PC-9 (cell line): ENCODE measurements around the gene RETREG1. TPM values are rescaled to one million over a fixed set of nuclear protein-coding genes. Genes with fewer than 3 reads are reported as not detected.

Experiments used
- BruUV-seq: library from RNA; stranded (reverse); fragments of 400-500 nt; replicated peaks from 2 replicates; lab custom pipeline; 2021; lab: Mats Ljungman, UMichigan
- CTCF ChIA-PET: fragments of 300-600 bp; sonication (Branson Sonifier 250); formaldehyde crosslinking; loops from one replicate; lab custom pipeline; 2022; ENCODE audit warnings: antibody characterized with exemption; lab: Charles Lee
- POLR2A ChIA-PET: fragments of 300-600 bp; sonication (Branson Sonifier 250); formaldehyde crosslinking; loops from one replicate; lab custom pipeline; 2022; ENCODE audit warnings: antibody characterized with exemption; ENCODE audit not compliant: unreplicated experiment; lab: Charles Lee
- DNase-seq, 2 experiments: peaks; one replicate each; pipeline versions ENCODE4 v3.0.0 to v3.0.0-alpha.2; 2015 to 2022; ENCODE audit warnings: mixed read lengths in 1 of 2
- H2AFZ ChIP-seq: fragments of 200-600 bp; sonication (generic); 2 replicates; pipeline ENCODE4 v1.8.1; 2017; ENCODE audit warnings: antibody characterized with exemption
- H3F3A ChIP-seq: fragments of 200-600 bp; sonication (generic); 2 replicates; pipeline ENCODE4 v1.8.1; 2017; ENCODE audit warnings: antibody characterized with exemption, mild to moderate bottlenecking, low read depth; ENCODE audit not compliant: insufficient read depth
- H3K27ac ChIP-seq: fragments of 200-600 bp; sonication (generic); 2 replicates; pipeline ENCODE4 v1.6.1; 2016; ENCODE audit warnings: mixed run types
- H3K27me3 ChIP-seq: fragments of 200-600 bp; sonication (generic); 2 replicates; pipeline ENCODE4 v1.6.1; 2016; ENCODE audit warnings: low read depth, mixed run types; ENCODE audit not compliant: insufficient read depth
- H3K36me3 ChIP-seq: fragments of 200-600 bp; sonication (generic); 2 replicates; pipeline ENCODE4 v1.6.1; 2016; ENCODE audit warnings: low read depth, mixed run types
- H3K4me1 ChIP-seq: fragments of 200-600 bp; sonication (generic); replicated peaks from 2 replicates; pipeline ENCODE4 v1.6.1; 2016; ENCODE audit warnings: mixed run types; ENCODE audit not compliant: insufficient read depth
- H3K4me2 ChIP-seq: fragments of 200-600 bp; sonication (generic); 2 replicates; pipeline ENCODE4 v1.6.1; 2017; ENCODE audit warnings: mixed run types
- H3K4me3 ChIP-seq: fragments of 200-600 bp; sonication (generic); 2 replicates; pipeline ENCODE4 v1.6.1; 2016; ENCODE audit warnings: mixed run types
- H3K79me2 ChIP-seq: fragments of 200-600 bp; sonication (generic); 2 replicates; pipeline ENCODE4 v1.6.1; 2017; ENCODE audit warnings: low read depth, mixed run types
- H3K9me2 ChIP-seq: fragments of 200-600 bp; sonication (generic); 2 replicates; pipeline ENCODE4 v1.8.1; 2017; ENCODE audit warnings: mild to moderate bottlenecking; ENCODE audit not compliant: insufficient read depth
- H3K9me3 ChIP-seq: fragments of 200-600 bp; sonication (generic); 2 replicates; pipeline ENCODE4 v1.8.1; 2016; ENCODE audit warnings: low read depth; ENCODE audit not compliant: insufficient read depth
- H4K20me1 ChIP-seq: fragments of 200-600 bp; sonication (generic); 2 replicates; pipeline ENCODE4 v1.8.1; 2017; ENCODE audit not compliant: insufficient read depth
- EZH2 ChIP-seq: fragments of 200-600 bp; sonication (generic); IDR thresholded peaks from 2 replicates; pipeline ENCODE4 v1.8.0; 2017; ENCODE audit warnings: antibody characterized with exemption, low read depth
- intact Hi-C: fragments of 100-400 bp; cut with micrococcal nuclease; formaldehyde crosslinking; loops from one replicate; pipeline ENCODE4 v1.10.0; 2022; ENCODE audit not compliant: unreplicated experiment
- total RNA-seq: library from RNA; stranded (reverse); gene quantifications from 2 replicates; pipeline ENCODE4 v1.2.3, GENCODE V29; 2021
- TF ChIP-seq, protein P1 (sequence below): fragments of 200-600 bp; sonication (generic); conservative IDR thresholded peaks from 2 replicates; pipeline ENCODE4 v1.6.1; 2017; ENCODE audit warnings: mixed run types, antibody characterized with exemption, mild to moderate bottlenecking, moderate library complexity

The RETREG1 gene
- total RNA-seq, 1 experiment from 2014 or later, result 9.7 TPM

DNA sequence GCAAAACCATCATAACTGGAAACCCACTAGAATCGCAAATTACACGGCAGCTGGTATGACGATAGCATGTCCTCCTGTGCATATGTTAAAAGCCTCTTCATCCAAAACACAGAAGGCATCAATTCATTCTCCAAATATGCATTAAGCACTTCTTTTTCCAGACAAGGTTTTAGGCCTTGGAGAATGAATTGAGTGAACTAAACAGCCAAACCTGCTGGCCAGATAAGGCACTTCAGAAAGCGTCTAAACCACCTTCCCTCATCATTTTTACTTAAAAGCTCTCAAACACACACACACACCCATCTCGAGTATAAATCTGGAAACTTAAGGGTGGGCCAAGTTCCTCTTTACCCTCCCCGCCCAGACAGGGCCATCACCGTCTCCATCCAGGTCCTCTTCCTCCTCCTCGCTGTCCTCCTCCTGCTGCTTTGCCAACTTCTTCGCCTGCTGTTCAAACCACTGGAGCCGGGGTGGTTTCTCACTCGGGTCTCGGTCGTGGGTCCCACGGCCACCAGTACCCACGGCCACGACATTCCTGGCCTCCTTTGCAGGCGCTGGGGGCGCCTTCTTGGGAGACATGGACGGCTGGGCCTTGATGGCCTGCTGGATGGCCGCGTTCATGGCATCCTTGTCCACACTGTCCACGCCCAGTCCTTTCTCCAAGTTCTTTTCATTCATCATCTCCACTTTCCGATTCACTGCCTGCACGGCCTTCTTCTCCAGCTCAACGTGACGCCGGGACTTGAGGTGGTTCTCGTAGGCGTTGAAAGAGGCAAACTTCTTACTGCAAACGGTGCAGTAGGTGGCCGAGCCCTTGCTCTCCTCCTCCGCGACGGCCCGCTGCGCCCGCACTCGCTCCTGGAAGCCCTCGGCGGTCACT, 151.9 kb downstream of the RETREG1 start:
- Histone ChIP-seq H3K79me2 (peaks cover 67% of the 10 kb centered on the region), H3K4me1 (peaks cover 36% of the 10 kb centered on the region), H4K20me1 (peaks cover 21% of the 10 kb centered on the region), H3K36me3 (peaks cover 33% of the 10 kb centered on the region), H3K27ac (no peak overlapping the region), H2AFZ (peak overlapping the region; percentile 97), H3K4me2 (peak overlapping the region; percentile 93), H3F3A (peaks cover 8% of the 10 kb centered on the region), H3K4me3 (peak overlapping the region; percentile 93), H3K9me2 (no peaks in the 10 kb centered on the region), H3K9me3 (no peaks in the 10 kb centered on the region), H3K27me3 (no peaks in the 10 kb centered on the region)
- ChIA-PET POLR2A (interaction anchor here (0.6 kb wide), 1 partner anchor 80 kb away, joined by 3 read pairs; no protein-coding TSS in a partner anchor), CTCF (interaction anchor here (0.6 kb wide), 1 partner anchor 9 kb away, joined by 3 read pairs; no protein-coding TSS in a partner anchor)
- DNase-seq, result no peak
- TSS peak; percentile 44 for BruUV-seq
- intact Hi-C loops, result loop anchor here (1.0 to 5.0 kb wide), 2 partner anchors 87 to 737 kb away; no protein-coding TSS in a partner anchor
- TF ChIP-seq, protein P1, sequence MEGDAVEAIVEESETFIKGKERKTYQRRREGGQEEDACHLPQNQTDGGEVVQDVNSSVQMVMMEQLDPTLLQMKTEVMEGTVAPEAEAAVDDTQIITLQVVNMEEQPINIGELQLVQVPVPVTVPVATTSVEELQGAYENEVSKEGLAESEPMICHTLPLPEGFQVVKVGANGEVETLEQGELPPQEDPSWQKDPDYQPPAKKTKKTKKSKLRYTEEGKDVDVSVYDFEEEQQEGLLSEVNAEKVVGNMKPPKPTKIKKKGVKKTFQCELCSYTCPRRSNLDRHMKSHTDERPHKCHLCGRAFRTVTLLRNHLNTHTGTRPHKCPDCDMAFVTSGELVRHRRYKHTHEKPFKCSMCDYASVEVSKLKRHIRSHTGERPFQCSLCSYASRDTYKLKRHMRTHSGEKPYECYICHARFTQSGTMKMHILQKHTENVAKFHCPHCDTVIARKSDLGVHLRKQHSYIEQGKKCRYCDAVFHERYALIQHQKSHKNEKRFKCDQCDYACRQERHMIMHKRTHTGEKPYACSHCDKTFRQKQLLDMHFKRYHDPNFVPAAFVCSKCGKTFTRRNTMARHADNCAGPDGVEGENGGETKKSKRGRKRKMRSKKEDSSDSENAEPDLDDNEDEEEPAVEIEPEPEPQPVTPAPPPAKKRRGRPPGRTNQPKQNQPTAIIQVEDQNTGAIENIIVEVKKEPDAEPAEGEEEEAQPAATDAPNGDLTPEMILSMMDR, result no peak
- no peak for TF ChIP-seq EZH2

DNA sequence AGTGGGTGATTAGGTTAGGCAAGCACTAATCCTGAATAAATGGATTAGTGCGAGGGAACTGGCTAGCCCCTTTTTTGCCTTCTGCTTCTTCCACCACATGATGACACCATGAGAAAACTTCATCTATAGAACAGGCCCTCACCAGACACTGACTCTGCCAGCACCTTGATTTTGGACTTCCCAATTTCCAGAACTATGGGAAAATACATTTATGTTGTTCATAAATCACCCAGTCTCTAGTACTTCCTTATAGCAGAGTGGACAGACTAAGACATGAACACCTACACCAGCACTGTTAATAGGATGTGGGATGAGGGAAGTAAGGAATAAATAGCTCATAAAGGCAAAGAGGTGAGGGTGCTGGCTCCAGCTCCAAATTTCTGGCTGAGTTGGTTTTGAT, 152.6 kb downstream of the RETREG1 start:
- H3K79me2 ChIP-seq, result peaks cover 67% of the 10 kb centered on the region
- no peak for DNase-seq
- no TSS peak for BruUV-seq

DNA sequence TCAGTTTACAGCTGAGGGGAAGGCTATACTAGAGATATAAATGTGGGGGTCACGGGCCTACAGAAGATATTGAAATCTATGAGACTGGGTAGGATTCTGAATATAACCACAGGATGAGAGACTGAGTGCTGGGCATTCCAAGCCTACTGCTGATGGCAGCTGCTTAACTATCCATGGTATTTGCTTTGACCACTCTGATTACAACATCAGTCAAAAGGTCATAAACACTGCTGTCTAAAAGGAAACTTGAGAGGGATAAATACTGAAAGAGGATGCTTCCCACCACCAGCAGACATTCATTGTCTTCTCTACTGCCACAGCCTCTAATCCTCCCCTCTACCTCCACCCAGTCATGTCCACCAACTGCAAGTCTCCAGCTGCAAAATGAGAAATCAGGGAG, 155.0 kb downstream of the RETREG1 start:
- Histone ChIP-seq H3K27ac (no peak overlapping the region), H3K9me3 (no peaks in the 10 kb centered on the region), H3F3A (peaks cover 12% of the 10 kb centered on the region), H3K27me3 (no peaks in the 10 kb centered on the region), H3K4me3 (no peak overlapping the region), H3K9me2 (no peaks in the 10 kb centered on the region), H3K79me2 (peaks cover 52% of the 10 kb centered on the region), H4K20me1 (peaks cover 42% of the 10 kb centered on the region), H3K4me2 (no peak overlapping the region), H3K36me3 (peaks cover 58% of the 10 kb centered on the region), H2AFZ (no peak overlapping the region), H3K4me1 (peaks cover 22% of the 10 kb centered on the region)
- no peak for TF ChIP-seq EZH2
- TF ChIP-seq, protein P1, result no peak
- CTCF ChIA-PET, result no interaction called here
- POLR2A ChIA-PET, result interaction anchor here (0.6 kb wide), 1 partner anchor 102 kb away, joined by 4 read pairs; no protein-coding TSS in a partner anchor
- BruUV-seq, result no TSS peak
- intact Hi-C loops, result no loop called here
- DNase-seq, result peak in 1 of 2 experiments; percentile 50

More for the DNA sequence above, 152.6 kb downstream of the RETREG1 start:
- Histone ChIP-seq H3K36me3 (peaks cover 39% of the 10 kb centered on the region), H4K20me1 (peaks cover 27% of the 10 kb centered on the region), H3K9me2 (no peaks in the 10 kb centered on the region), H3K4me1 (peaks cover 36% of the 10 kb centered on the region), H3K4me2 (peak overlapping the region; percentile 93), H2AFZ (no peak overlapping the region), H3K27ac (no peak overlapping the region), H3K27me3 (no peaks in the 10 kb centered on the region), H3K9me3 (no peaks in the 10 kb centered on the region), H3K4me3 (peak overlapping the region; percentile 93), H3F3A (peaks cover 8% of the 10 kb centered on the region)
- TF ChIP-seq EZH2, result no peak
- TF ChIP-seq, protein P1, result no peak
- CTCF ChIA-PET, result interaction anchor here (0.6 kb wide), 1 partner anchor 8 kb away, joined by 3 read pairs; no protein-coding TSS in a partner anchor
- intact Hi-C loops, result no loop called here
- POLR2A ChIA-PET, result no interaction called here
